ENCODE data around the gene PEMT. TPM values are rescaled to one million over a fixed set of nuclear protein-coding genes. Genes with fewer than 3 reads are reported as not detected.

The PEMT gene
- total and polyA plus RNA-seq, 2 donors (not counting 1 experiment from before 2014, with no cell fraction given), result 18.0 to 18.6 TPM

- no peak for DNase-seq (ENCODE audit: low read depth in 2 of 2)
- Histone ChIP-seq H3K9ac (ENCODE audit: insufficient read depth, low read length) (no peak overlapping the region), H3K9me3 (ENCODE audit: control insufficient read depth, insufficient read depth, low read depth, low read length) (no peaks in the 10 kb centered on the region), H3K4me3 (replicated peaks in 1 of 4; ENCODE audit: control extremely low read depth in 1 of 4, insufficient read depth in 1 of 4, low read depth in 3 of 4, low read length in 4 of 4) (no peak overlapping the region), H2AFZ (ENCODE audit: low read length) (no peak overlapping the region), H3K36me3 (ENCODE audit: control insufficient read depth, insufficient read depth, low read length) (no peaks in the 10 kb centered on the region), H4K20me1 (ENCODE audit: control insufficient read depth, extremely low read depth, insufficient read depth, low read length) (no peaks in the 10 kb centered on the region), H3K27ac (ENCODE audit: insufficient read depth, low read length) (no peak overlapping the region), H3K79me2 (ENCODE audit: control insufficient read depth, insufficient read depth, low read length) (peaks cover 4% of the 10 kb centered on the region), H3K4me1 (ENCODE audit: control insufficient read depth, extremely low read depth, insufficient read depth, low read length) (no peaks in the 10 kb centered on the region), H3K27me3 (ENCODE audit: control insufficient read depth, insufficient read depth, low read length) (no peaks in the 10 kb centered on the region), H3K4me2 (ENCODE audit: extremely low read depth, insufficient read depth, low read length) (no peak overlapping the region)
- TF ChIP-seq EZH2 (IDR thresholded peaks at IDR 0.05; ENCODE audit: low read length, missing control alignments), result no peak
- no peak for TF ChIP-seq CTCF (conservative IDR thresholded peaks at IDR 0.05 in 1 of 2, IDR thresholded peaks at IDR 0.05 in 1 of 2; ENCODE audit: low read depth in 1 of 2, low read length in 2 of 2)
Measured at GRCh38 chr17:17595755-17596154, 4.2 kb upstream of the PEMT start.

- Histone ChIP-seq H2AFZ (ENCODE audit: low read length) (no peak overlapping the region), H3K4me3 (replicated peaks in 1 of 4; ENCODE audit: control extremely low read depth in 1 of 4, insufficient read depth in 1 of 4, low read depth in 3 of 4, low read length in 4 of 4) (no peak overlapping the region), H3K36me3 (ENCODE audit: control insufficient read depth, insufficient read depth, low read length) (no peaks in the 10 kb centered on the region), H3K9ac (ENCODE audit: insufficient read depth, low read length) (no peak overlapping the region), H3K79me2 (ENCODE audit: control insufficient read depth, insufficient read depth, low read length) (peaks cover 4% of the 10 kb centered on the region), H3K4me2 (ENCODE audit: extremely low read depth, insufficient read depth, low read length) (no peak overlapping the region), H3K27ac (ENCODE audit: insufficient read depth, low read length) (no peak overlapping the region), H3K27me3 (ENCODE audit: control insufficient read depth, insufficient read depth, low read length) (no peaks in the 10 kb centered on the region), H3K9me3 (ENCODE audit: control insufficient read depth, insufficient read depth, low read depth, low read length) (no peaks in the 10 kb centered on the region), H4K20me1 (ENCODE audit: control insufficient read depth, extremely low read depth, insufficient read depth, low read length) (no peaks in the 10 kb centered on the region), H3K4me1 (ENCODE audit: control insufficient read depth, extremely low read depth, insufficient read depth, low read length) (peaks cover 4% of the 10 kb centered on the region)
- no peak for DNase-seq (ENCODE audit: low read depth in 2 of 2)
- TF ChIP-seq CTCF (conservative IDR thresholded peaks at IDR 0.05 in 1 of 2, IDR thresholded peaks at IDR 0.05 in 1 of 2; ENCODE audit: low read depth in 1 of 2, low read length in 2 of 2) (no peak), EZH2 (IDR thresholded peaks at IDR 0.05; ENCODE audit: low read length, missing control alignments) (no peak)
Measured at GRCh38 chr17:17593222-17593620, 1.7 kb upstream of the PEMT start.

DNA sequence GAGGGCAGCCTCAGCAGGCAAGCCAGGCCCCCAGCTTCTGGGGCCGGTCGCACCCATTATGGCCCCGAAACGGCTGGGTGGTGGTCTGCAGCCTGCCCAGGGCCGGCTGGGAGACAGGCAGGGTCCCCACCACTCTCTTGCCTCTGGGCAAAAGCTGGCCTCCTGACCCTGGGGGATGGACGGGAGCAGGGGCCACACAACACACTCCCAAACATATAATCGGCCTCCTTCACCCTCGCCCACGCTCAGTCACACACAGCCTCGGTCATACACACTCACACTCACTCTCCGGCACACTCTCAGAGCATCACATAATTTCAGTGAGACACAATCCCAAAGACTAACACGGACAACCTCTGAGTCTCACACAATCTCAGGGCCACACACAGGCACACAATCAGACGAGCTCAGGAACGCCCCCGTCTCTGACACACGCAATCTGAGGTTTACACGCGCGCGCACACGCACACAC is 589 bp downstream of the PEMT start:
- Histone ChIP-seq H2AFZ (ENCODE audit: low read length) (peak overlapping the region; percentile 95), H3K4me3 (replicated peaks in 1 of 4; ENCODE audit: control extremely low read depth in 1 of 4, insufficient read depth in 1 of 4, low read depth in 3 of 4, low read length in 4 of 4) (peak overlapping the region; percentile 74 to 94 (median 82)), H3K36me3 (ENCODE audit: control insufficient read depth, insufficient read depth, low read length) (no peaks in the 10 kb centered on the region), H3K4me2 (ENCODE audit: extremely low read depth, insufficient read depth, low read length) (peak overlapping the region; percentile 100), H3K27me3 (ENCODE audit: control insufficient read depth, insufficient read depth, low read length) (no peaks in the 10 kb centered on the region), H3K4me1 (ENCODE audit: control insufficient read depth, extremely low read depth, insufficient read depth, low read length) (peaks cover 4% of the 10 kb centered on the region), H3K27ac (ENCODE audit: insufficient read depth, low read length) (peak overlapping the region; percentile 77), H3K9me3 (ENCODE audit: control insufficient read depth, insufficient read depth, low read depth, low read length) (no peaks in the 10 kb centered on the region), H3K9ac (ENCODE audit: insufficient read depth, low read length) (peak overlapping the region; percentile 71), H4K20me1 (ENCODE audit: control insufficient read depth, extremely low read depth, insufficient read depth, low read length) (no peaks in the 10 kb centered on the region), H3K79me2 (ENCODE audit: control insufficient read depth, insufficient read depth, low read length) (peaks cover 4% of the 10 kb centered on the region)
- no peak for DNase-seq (ENCODE audit: low read depth in 2 of 2)
- TF ChIP-seq CTCF (conservative IDR thresholded peaks at IDR 0.05 in 1 of 2, IDR thresholded peaks at IDR 0.05 in 1 of 2; ENCODE audit: low read depth in 1 of 2, low read length in 2 of 2) (no peak), EZH2 (IDR thresholded peaks at IDR 0.05; ENCODE audit: low read length, missing control alignments) (no peak)

Measured in fibroblast of lung (primary cell).